ENCODE data around the gene GMEB2.

GMEB2 gene

DNA sequence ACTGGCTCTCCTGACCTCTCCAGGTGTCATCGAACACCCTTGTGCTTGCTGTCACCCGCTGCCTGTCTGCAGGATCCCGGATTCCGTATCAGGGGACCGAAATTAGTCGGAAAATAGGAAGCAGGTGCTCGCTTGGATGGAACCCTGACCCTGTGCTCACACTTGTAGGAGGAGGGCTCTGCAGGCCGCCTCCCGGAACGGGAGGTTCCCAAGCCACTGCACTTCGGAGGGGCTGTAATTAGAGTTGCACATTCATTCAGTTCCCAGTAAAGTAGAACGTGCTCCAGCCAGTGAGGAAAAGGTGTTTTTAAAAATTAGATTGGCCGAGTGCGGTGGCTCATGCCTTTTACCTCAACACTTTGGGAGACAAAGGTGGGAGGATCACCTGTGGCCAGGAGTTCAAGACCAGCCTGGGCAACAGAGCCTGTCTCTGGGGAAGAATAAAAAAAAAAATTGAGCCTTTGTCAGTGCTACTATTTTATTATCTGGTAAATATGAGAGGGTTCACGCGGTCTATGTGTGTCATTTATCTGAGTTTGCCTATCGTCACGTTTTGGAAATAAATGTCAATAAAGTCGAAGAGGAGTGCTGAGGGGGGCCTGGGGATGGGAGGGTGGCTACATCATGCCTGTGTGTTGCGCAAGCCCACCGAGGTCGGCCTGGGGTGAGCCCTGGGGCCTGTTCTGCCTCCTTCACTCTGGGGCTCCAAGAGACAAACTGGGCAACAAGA lies 1.5 kb upstream of the GMEB2 start:
- Histone ChIP-seq H3K4me2 (ENCODE audit: low read depth, low read length) (peak overlapping the region; percentile 91), H3K9ac (ENCODE audit: low read length) (peak overlapping the region; percentile 98; the same call in 1 of the 2 replicates), H3K79me2 (ENCODE audit: low read length) (peaks cover 42% of the 10 kb centered on the region), H3K9me3 (replicated peaks; ENCODE audit: insufficient read depth, low read length) (no peaks in the 10 kb centered on the region), H3F3A (ENCODE audit: insufficient read depth, low read length) (no peaks in the 10 kb centered on the region), H3K27me3 (replicated peaks; ENCODE audit: insufficient read depth, low read length) (no peaks in the 10 kb centered on the region), H3K27ac (ENCODE audit: low read length) (peak overlapping the region; percentile 45; the same call in 1 of the 2 replicates), H3K4me3 (ENCODE audit: low read length) (peak overlapping the region; percentile 87), H3K4me1 (ENCODE audit: low read length) (no peaks in the 10 kb centered on the region), H3K36me3 (replicated peaks; ENCODE audit: insufficient read depth, low read length) (no peaks in the 10 kb centered on the region), H3K9me2 (replicated peaks; ENCODE audit: insufficient read depth, low read length) (no peaks in the 10 kb centered on the region), H4K20me1 (ENCODE audit: insufficient read depth, low read length) (no peaks in the 10 kb centered on the region), H2AFZ (ENCODE audit: low read length) (peak overlapping the region; percentile 42; the same call in 1 of the 2 replicates)
- TF ChIP-seq EZH2 (optimal IDR thresholded peaks at IDR 0.05; ENCODE audit: low read depth, low read length) (no peak), EZH2phosphoT487 (IDR thresholded peaks at IDR 0.05; ENCODE audit: low read length) (no peak)
- TF ChIP-seq, protein P1, sequence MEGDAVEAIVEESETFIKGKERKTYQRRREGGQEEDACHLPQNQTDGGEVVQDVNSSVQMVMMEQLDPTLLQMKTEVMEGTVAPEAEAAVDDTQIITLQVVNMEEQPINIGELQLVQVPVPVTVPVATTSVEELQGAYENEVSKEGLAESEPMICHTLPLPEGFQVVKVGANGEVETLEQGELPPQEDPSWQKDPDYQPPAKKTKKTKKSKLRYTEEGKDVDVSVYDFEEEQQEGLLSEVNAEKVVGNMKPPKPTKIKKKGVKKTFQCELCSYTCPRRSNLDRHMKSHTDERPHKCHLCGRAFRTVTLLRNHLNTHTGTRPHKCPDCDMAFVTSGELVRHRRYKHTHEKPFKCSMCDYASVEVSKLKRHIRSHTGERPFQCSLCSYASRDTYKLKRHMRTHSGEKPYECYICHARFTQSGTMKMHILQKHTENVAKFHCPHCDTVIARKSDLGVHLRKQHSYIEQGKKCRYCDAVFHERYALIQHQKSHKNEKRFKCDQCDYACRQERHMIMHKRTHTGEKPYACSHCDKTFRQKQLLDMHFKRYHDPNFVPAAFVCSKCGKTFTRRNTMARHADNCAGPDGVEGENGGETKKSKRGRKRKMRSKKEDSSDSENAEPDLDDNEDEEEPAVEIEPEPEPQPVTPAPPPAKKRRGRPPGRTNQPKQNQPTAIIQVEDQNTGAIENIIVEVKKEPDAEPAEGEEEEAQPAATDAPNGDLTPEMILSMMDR (IDR thresholded peaks at IDR 0.05; ENCODE audit: low read length), result no peak
- peak; percentile 63 for DNase-seq

DNA sequence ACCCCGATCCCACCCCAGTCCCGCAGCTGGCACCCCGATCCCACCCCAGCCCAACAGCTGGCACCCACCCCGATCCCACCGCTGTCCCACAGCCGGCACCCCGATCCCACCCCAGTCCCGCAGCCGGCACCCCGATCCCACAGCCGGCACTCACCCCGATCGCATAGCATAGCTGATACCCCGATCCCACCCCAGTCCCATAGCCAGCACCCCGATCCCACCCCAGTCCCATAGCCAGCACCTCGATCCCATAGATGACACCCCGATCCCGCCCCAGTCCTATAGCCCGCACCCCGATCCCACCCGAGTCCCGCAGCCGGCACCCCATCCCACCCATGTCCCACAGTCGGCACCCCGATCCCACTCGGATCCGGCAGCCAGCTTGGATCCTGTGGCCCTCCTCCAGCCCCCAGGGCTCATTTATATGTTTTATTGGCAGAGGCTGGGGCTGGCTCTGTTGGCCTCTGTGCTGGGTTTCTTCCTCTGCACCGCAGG lies 897 bp upstream of the GMEB2 start:
- peaks cover 48% of the 10 kb centered on the region for H3K79me2 ChIP-seq (ENCODE audit: low read length)
- 0 out of 2 replicates have a peak overlapping the region, but pooled peaks have one; percentile 42 for H2AFZ ChIP-seq (ENCODE audit: low read length)
- no peaks in the 10 kb centered on the region for H3K4me1 ChIP-seq (ENCODE audit: low read length)

DNA sequence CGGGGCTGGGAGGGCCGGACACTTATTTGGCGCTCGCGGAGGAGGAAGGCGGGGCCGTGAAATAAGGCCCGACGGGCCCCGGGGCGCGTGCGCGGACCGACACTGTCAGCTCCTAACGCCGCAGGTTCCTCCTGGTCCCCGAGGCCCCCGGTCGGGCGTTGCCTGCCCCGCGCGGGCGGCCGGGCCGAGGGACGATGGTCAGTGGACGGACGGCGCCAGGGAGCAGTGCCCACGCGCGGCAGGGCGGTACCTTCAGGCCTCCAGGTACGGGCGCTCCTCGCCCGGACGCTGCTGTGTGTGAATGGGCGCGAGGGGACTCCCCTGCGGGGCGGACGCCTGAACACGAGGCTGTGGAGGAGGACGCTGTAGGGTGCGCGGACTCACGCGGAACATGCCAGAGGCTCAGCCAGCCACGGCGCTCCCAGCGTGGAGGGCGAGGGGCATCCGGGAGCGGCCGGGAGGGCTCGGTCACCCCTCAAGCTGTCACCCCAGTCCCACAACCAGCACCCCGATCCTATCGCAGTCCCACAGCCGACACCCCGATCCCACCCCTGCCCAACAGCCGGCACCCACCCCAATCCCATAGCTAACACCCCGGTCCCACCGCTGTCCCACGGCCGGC lies 339 bp upstream of the GMEB2 start:
- TF ChIP-seq, protein P1 (IDR thresholded peaks at IDR 0.05; ENCODE audit: low read length), result no peak
- TF ChIP-seq EZH2phosphoT487 (IDR thresholded peaks at IDR 0.05; ENCODE audit: low read length), result no peak
- TF ChIP-seq EZH2 (optimal IDR thresholded peaks at IDR 0.05; ENCODE audit: low read depth, low read length), result no peak
- peak overlapping the region; percentile 98 for H3K9ac ChIP-seq (ENCODE audit: low read length)
- peak overlapping the region; percentile 87 for H3K4me3 ChIP-seq (ENCODE audit: low read length)
- H3K27me3 ChIP-seq (replicated peaks; ENCODE audit: insufficient read depth, low read length), result no peaks in the 10 kb centered on the region
- H3K79me2 ChIP-seq (ENCODE audit: low read length), result peaks cover 53% of the 10 kb centered on the region
- no peaks in the 10 kb centered on the region for H3K9me2 ChIP-seq (replicated peaks; ENCODE audit: insufficient read depth, low read length)
- H3K9me3 ChIP-seq (replicated peaks; ENCODE audit: insufficient read depth, low read length), result no peaks in the 10 kb centered on the region
- peaks cover 3% of the 10 kb centered on the region; the same call in 1 of the 2 replicates for H4K20me1 ChIP-seq (ENCODE audit: insufficient read depth, low read length)
- H3K4me2 ChIP-seq (ENCODE audit: low read depth, low read length), result peak overlapping the region; percentile 91
- H3K4me1 ChIP-seq (ENCODE audit: low read length), result no peaks in the 10 kb centered on the region
- H3F3A ChIP-seq (ENCODE audit: insufficient read depth, low read length), result no peaks in the 10 kb centered on the region
- peak overlapping the region; percentile 49; the same call in 1 of the 2 replicates for H3K27ac ChIP-seq (ENCODE audit: low read length)
- H2AFZ ChIP-seq (ENCODE audit: low read length), result peak overlapping the region; percentile 77
- H3K36me3 ChIP-seq (replicated peaks; ENCODE audit: insufficient read depth, low read length), result no peaks in the 10 kb centered on the region
- peak; percentile 95 for DNase-seq

More for the DNA sequence above, 897 bp upstream of the GMEB2 start:
- no peaks in the 10 kb centered on the region for H3K27me3 ChIP-seq (replicated peaks; ENCODE audit: insufficient read depth, low read length)
- no peak for DNase-seq
- H3K9me3 ChIP-seq (replicated peaks; ENCODE audit: insufficient read depth, low read length), result no peaks in the 10 kb centered on the region
- H3K27ac ChIP-seq (ENCODE audit: low read length), result peak overlapping the region; percentile 49; the same call in 1 of the 2 replicates
- no peaks in the 10 kb centered on the region for H4K20me1 ChIP-seq (ENCODE audit: insufficient read depth, low read length)
- no peaks in the 10 kb centered on the region for H3K36me3 ChIP-seq (replicated peaks; ENCODE audit: insufficient read depth, low read length)
- H3K4me2 ChIP-seq (ENCODE audit: low read depth, low read length), result peak overlapping the region; percentile 91
- peak overlapping the region; percentile 87 for H3K4me3 ChIP-seq (ENCODE audit: low read length)
- H3F3A ChIP-seq (ENCODE audit: insufficient read depth, low read length), result no peaks in the 10 kb centered on the region
- H3K9ac ChIP-seq (ENCODE audit: low read length), result peak overlapping the region; percentile 98
- no peaks in the 10 kb centered on the region for H3K9me2 ChIP-seq (replicated peaks; ENCODE audit: insufficient read depth, low read length)
- TF ChIP-seq EZH2 (optimal IDR thresholded peaks at IDR 0.05; ENCODE audit: low read depth, low read length) (no peak), EZH2phosphoT487 (IDR thresholded peaks at IDR 0.05; ENCODE audit: low read length) (no peak)
- TF ChIP-seq, protein P1 (IDR thresholded peaks at IDR 0.05; ENCODE audit: low read length), result no peak
